Stimulated activated CD8-positive, alpha-beta memory T cell treated with anti-CD3 and anti-CD28 coated beads, Interleukin-12 subunit alpha, Interleukin-12 subunit beta, amount 100 ng/mL, for 1 hour (primary cell): ENCODE measurements around the gene CCDC6.

Experiments used
- DNase-seq: peaks from one replicate; pipeline ENCODE4 v3.0.0-alpha.2; 2020; ENCODE audit warnings: low read depth

Gene CCDC6

DNA sequence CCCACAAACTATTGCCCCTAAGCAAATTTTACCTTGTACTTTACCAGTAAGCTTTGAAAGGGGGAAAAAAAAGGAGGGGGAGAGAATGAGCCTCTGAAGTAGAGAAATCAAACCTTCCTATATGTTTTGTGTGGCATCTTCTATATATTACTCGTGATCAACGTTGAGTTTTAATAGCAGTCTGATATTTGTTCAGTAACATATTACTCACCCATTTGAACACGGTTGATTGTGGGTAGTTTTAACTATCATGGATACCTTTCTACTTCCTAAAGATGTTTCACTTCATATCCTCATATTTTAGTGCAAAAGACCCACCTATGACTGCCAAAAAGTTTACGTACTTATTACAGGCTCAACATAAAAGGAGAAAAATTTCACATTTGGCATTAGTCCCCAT lies 54.5 kb downstream of the CCDC6 start:
- no peak for DNase-seq

DNA sequence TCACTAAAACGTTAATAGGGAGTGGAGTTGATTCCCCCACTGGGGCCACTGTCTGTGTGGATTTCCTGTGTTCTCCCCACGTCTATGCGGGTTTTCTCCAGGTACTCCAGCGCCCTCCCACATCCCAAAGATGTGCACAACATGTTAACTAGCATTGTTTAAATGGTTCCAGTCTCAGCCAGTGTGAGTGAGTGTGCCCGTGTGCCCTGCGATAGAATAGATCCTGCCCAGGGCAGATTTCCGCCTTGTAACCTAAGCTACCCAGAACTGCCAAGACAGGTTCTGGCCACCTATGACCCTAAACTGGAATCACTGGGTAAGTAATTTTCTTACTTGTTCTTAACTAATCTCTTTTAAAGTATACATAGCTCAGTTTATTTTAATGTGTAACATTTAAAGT lies 58.5 kb downstream of the CCDC6 start:
- DNase-seq: no peak

- no peak for DNase-seq
Measured at GRCh38 chr10:59847326-59847725, 59.0 kb downstream of the CCDC6 start.

DNA sequence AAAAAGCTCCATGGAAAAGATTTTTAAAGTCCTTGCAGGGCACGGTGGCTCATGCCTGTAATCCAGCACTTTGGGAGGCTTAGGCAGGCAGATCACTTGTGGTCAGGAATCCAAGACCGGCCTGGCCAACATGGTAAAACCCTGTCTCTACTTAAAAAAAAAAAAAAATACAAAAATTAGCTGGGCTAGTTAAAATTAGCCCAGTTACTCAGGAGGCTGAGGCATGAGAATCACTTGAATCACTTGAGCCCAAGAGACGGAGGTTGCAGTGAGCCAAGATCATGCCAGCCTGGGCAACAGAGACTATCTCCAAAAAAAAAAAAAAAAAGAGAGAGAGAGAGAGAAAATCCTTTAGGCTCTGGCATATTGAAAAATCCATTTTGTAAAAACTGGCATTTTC lies 61.9 kb downstream of the CCDC6 start:
- DNase-seq: no peak

DNA sequence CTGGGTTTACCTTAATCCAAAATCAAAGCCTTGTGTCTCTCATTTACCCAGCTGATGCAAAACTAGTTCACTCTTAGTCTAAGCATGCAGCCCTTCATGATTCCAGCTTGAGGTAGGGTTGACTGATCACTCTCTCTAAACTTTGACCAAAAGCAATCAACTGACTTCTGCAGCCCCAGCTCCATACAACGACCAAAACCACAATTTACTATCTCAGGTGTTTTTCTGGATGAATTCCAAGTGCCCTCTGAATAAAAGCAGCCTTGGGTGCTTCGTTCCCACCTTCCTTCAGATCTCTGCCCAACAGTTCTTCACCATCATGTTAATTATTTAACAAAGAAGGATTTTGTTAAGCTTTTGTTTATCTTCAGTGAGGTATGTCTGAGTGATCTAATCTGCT lies 62.6 kb downstream of the CCDC6 start:
- no peak for DNase-seq

- DNase-seq: no peak
Measured at GRCh38 chr10:59839576-59839975, 66.8 kb downstream of the CCDC6 start.

GRCh38 chr10:59838085-59838789 lies 68.1 kb downstream of the CCDC6 start:
- DNase-seq: no peak

GRCh38 chr10:59833810-59834209 lies 72.5 kb downstream of the CCDC6 start:
- DNase-seq: no peak

DNA sequence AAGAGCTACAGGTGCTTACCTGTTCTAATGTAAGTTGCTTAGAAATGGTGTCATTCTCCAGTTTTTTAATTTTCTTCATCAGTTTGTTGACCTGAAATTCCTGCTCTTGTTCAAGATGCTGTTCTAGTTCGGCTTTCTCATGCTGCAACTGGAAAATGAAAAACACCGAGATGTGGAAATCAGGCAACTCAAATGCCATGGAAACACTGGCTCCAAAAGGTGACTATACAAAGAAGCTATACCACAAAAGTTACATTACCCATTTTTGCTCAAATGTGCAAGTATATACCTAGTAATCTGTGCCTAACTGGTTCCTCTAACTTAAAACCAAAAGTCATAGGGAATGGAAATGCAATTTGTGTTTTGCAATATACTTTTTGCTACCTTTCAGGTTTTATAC lies 73.8 kb downstream of the CCDC6 start:
- DNase-seq: no peak

DNA sequence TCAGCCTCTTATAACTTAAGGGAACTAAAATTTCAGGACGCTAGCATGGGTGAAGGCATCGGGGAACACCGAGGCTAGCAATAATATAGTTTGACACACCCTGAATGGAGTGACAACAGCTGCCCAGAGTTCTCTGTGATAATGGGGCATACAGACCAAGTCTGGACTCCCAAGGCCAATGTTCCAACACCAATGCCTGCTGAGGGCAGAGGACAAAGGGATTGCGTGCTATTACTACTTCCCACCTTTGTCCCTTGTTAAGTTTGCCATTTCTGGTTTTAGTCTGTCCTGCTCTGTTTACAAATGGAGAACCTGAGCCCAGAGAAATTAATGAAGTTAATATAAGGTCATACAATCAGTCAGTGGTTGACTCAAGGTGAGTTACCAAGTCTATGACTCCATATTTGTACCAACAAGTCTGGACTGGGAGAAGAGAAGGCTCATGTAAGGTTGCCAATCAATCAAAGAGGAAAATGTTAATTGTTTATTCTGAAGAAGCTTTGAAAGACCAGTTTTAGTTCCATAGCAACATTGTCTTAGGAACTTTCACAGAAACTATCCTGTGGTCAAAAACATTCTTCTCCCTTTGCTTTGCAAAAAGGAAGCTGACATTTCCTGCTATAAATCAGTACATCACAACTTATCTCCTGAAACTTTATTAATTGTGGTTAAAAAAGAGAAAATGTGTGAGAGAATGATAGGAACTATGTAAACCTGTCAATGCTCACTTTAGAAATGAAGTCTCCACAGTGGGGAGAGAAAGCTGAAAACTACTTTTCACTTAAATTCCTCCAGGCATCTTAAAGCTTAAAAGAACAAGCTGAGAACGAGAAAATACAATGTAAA lies 74.5 kb downstream of the CCDC6 start:
- DNase-seq: no peak

- DNase-seq: no peak
Measured at GRCh38 chr10:59830601-59831259, 75.6 kb downstream of the CCDC6 start.

DNA sequence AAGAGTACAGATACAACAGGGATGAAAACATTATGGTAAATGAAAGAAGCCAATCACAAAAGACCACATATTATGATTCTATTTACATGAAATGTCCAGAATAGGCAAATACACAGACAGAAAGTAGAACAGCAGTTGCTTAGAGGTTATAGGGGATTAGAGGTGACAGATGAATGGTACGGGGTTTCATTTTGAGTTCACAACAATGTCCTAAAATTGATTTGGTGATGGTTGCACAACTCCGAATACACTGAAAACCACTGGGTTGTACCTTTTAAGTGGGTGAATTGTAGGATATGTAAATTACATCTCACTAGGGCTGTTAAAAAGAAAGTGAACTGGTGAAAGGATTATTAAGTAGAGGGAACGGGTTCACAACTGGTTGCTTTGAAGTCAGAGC lies 76.8 kb downstream of the CCDC6 start:
- no peak for DNase-seq

GRCh38 chr10:59829024-59829423 lies 77.3 kb downstream of the CCDC6 start:
- no peak for DNase-seq

DNA sequence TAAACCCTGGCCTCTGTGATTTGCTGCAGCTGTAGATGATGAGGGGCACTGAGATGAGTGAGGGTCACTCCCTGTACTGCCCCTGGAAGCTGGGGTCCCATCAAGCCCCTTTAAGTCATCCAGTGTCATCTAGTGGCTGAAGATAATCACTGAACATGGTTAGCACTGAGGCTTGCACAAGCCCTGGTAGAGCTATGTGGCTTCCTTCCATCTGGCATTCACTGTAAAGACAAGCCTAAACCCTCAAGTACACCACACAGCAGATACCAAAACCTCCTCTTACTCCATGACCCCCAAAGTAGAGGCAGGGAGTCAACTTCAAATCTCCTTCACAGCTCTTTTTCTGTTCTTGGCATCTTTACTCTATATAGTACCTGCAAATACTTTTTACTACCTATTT lies 80.4 kb downstream of the CCDC6 start:
- no peak for DNase-seq

- DNase-seq: no peak
Measured at GRCh38 chr10:59823751-59824150, 82.6 kb downstream of the CCDC6 start.

GRCh38 chr10:59823111-59823510 lies 83.2 kb downstream of the CCDC6 start:
- DNase-seq: no peak

GRCh38 chr10:59820471-59820870 lies 85.9 kb downstream of the CCDC6 start:
- DNase-seq: no peak

GRCh38 chr10:59819683-59820082 lies 86.7 kb downstream of the CCDC6 start:
- DNase-seq: no peak

DNA sequence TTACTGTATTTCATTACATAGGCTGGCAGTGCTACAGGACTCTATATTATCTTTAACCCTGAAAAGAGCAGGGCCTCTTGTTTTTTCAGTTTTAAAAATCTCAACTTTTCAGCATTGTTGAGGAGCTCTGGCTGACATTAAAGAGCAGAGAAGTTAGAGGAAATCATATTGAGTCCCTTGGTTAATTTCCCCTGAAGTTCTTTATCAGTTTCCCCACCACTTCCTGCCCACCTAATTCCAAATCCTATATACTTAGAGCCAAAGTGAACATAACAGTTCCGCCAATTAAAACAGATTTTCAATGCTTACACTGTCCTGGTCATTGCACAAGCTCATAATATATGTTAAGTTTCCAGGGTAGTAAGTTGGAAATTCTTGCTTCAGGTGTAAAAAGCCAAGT lies 87.1 kb downstream of the CCDC6 start:
- no peak for DNase-seq

GRCh38 chr10:59817773-59818172 lies 88.6 kb downstream of the CCDC6 start:
- no peak for DNase-seq

- DNase-seq: no peak
Measured at GRCh38 chr10:59814878-59815277, 91.5 kb downstream of the CCDC6 start.

GRCh38 chr10:59812519-59813122 lies 93.7 kb downstream of the CCDC6 start:
- no peak for DNase-seq

GRCh38 chr10:59809644-59809974 lies 96.7 kb downstream of the CCDC6 start:
- no peak for DNase-seq
